ENCODE data around the gene GRK4. TPM values are rescaled to one million over a fixed set of nuclear protein-coding genes. Genes with fewer than 3 reads are reported as not detected.
"Not testable (repeated sequence)": the region's sequence is repeated elsewhere in the genome, so short reads cannot be mapped to it uniquely, and the experiment has no call there.

Gene GRK4
- total RNA-seq, 8 experiments from 2014 or later = 7.3 to 22.2 (median 14.2) TPM

GRCh38 chr4:2946812-2947600 is 16.4 kb upstream of the GRK4 start:
- WGBS, 10 experiments = 60 to 100% (median 100%) methylated on average over 1 to 6 of the region's 19 CpGs; no CpG with 5 or more reads in 2 of the 10 experiments
- ATAC-seq (replicated peaks in 6 of 8) = no peak
- in situ Hi-C loops (cut with MboI; ENCODE audit: low pct_unique_long_range_greater_than_20kb in 2 of 9, low sequenced_read_pairs in 9 of 9, unreplicated experiment in 9 of 9) = loop anchor here in 1 of 9 experiments (25.0 kb wide), 1 partner anchor 185 kb away; the partner anchor contains the start of gene TNIP2
- Histone ChIP-seq H3K27ac (no peak overlapping the region), H3K4me1 (replicated peaks in 1 of 2) (no peaks in the 10 kb centered on the region), H3K4me3 (no peak overlapping the region)

GRCh38 chr4:2947926-2948325 is 15.4 kb upstream of the GRK4 start:
- peak in 3 of 8 experiments; percentile 19 to 73 (median 59) for ATAC-seq (replicated peaks in 6 of 8)
- H3K27ac ChIP-seq = no peak overlapping the region
- in situ Hi-C loops (cut with MboI; ENCODE audit: low pct_unique_long_range_greater_than_20kb in 2 of 9, low sequenced_read_pairs in 9 of 9, unreplicated experiment in 9 of 9) = loop anchor here in 1 of 9 experiments (25.0 kb wide), 1 partner anchor 186 kb away; the partner anchor contains the start of gene TNIP2
- WGBS, 10 experiments = 61 to 100% (median 94%) methylated on average over 1 to 9 of the region's 11 CpGs; no CpG with 5 or more reads in 5 of the 10 experiments
- H3K4me3 ChIP-seq = no peak overlapping the region
- H3K4me1 ChIP-seq (replicated peaks in 1 of 2) = no peaks in the 10 kb centered on the region

GRCh38 chr4:2948895-2949781 is 14.2 kb upstream of the GRK4 start:
- no peaks in the 10 kb centered on the region for H3K4me1 ChIP-seq (replicated peaks in 1 of 2)
- 65 to 100% (median 80%) methylated on average over 2 to 9 of the region's 14 CpGs; no CpG with 5 or more reads in 1 of the 10 experiments for WGBS, 10 experiments
- no peak overlapping the region for H3K4me3 ChIP-seq
- peak in 4 of 8 experiments; percentile 57 to 82 (median 68) for ATAC-seq (replicated peaks in 6 of 8)
- no peak overlapping the region for H3K27ac ChIP-seq
- in situ Hi-C loops (cut with MboI; ENCODE audit: low pct_unique_long_range_greater_than_20kb in 2 of 9, low sequenced_read_pairs in 9 of 9, unreplicated experiment in 9 of 9) = loop anchor here in 1 of 9 experiments (25.0 kb wide), 1 partner anchor 187 kb away; the partner anchor contains the start of gene TNIP2

- H3K4me1 ChIP-seq (replicated peaks in 1 of 2) = no peaks in the 10 kb centered on the region
- ATAC-seq (replicated peaks in 6 of 8) = no peak
- H3K4me3 ChIP-seq = no peak overlapping the region
- no peak overlapping the region for H3K27ac ChIP-seq
- 80 to 100% (median 93%) methylated on average over 1 to 6 of the region's 11 CpGs; no CpG with 5 or more reads in 4 of the 10 experiments for WGBS, 10 experiments
- in situ Hi-C loops (cut with MboI; ENCODE audit: low pct_unique_long_range_greater_than_20kb in 2 of 9, low sequenced_read_pairs in 9 of 9, unreplicated experiment in 9 of 9) = loop anchor here in 1 of 9 experiments (25.0 kb wide), 1 partner anchor 187 kb away; the partner anchor contains the start of gene TNIP2
Observed at GRCh38 chr4:2949782-2950125, 13.6 kb upstream of the GRK4 start.

- H3K27ac ChIP-seq = no peak overlapping the region
- H3K4me3 ChIP-seq = no peak overlapping the region
- no peaks in the 10 kb centered on the region for H3K4me1 ChIP-seq (replicated peaks in 1 of 2)
- ATAC-seq (replicated peaks in 6 of 8) = no peak
- 40 to 96% (median 92%) methylated on average over 2 to 13 of the region's 16 CpGs for WGBS, 10 experiments
- in situ Hi-C loops (cut with MboI; ENCODE audit: low pct_unique_long_range_greater_than_20kb in 2 of 9, low sequenced_read_pairs in 9 of 9, unreplicated experiment in 9 of 9) = no loop called here
Observed at GRCh38 chr4:2950221-2950989, 13.0 kb upstream of the GRK4 start.

- Histone ChIP-seq H3K4me1 (replicated peaks in 1 of 2) (no peaks in the 10 kb centered on the region), H3K4me3 (no peak overlapping the region), H3K27ac (no peak overlapping the region)
- no peak for ATAC-seq (replicated peaks in 6 of 8)
- WGBS, 10 experiments = 40 to 100% (median 91%) methylated on average over 1 to 5 of the region's 6 CpGs
- in situ Hi-C loops (cut with MboI; ENCODE audit: low pct_unique_long_range_greater_than_20kb in 2 of 9, low sequenced_read_pairs in 9 of 9, unreplicated experiment in 9 of 9) = no loop called here
Observed at GRCh38 chr4:2953496-2953895, 9.9 kb upstream of the GRK4 start.

DNA sequence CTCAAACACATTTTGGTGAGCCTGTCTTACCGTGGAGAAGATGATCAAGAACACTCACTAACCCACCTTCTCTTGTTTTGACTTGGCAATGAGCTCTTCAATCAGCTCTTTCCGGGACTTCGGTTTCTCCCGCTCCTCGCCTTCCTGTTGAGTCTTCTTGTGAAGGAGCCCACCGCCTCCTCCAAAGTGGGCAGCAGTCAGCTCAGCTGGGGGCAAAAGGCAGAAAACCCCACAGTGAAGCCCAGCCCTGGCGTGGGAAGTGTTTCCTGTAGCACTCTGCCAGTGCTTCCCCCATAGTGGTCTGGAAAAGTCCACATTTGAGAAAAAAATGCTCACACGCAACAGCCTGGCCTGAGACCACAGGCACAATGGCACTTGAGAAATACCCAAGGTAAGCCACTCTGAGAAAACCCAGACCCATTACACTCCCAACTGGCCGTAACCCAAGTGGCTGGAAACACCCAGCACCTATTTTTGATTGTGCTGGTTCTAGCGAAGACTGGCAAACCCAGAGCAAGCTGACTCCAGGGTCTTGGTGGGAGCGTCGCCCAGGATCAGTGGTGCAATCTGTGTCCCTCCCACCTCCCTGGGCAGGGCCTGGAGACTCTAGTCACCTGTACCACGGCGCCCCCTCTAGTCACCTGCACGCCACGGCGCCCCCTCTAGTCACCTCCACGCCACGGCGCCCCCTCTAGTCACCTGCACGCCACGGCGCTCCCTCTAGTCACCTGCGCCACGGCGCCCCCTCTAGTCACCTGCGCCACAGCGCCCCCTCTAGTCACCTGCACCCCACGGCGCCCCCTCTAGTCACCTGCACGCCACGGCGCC is 8.8 kb upstream of the GRK4 start:
- Histone ChIP-seq H3K4me1 (replicated peaks in 1 of 2) (no peaks in the 10 kb centered on the region), H3K4me3 (no peak overlapping the region), H3K27ac (no peak overlapping the region)
- in situ Hi-C loops (cut with MboI; ENCODE audit: low pct_unique_long_range_greater_than_20kb in 2 of 9, low sequenced_read_pairs in 9 of 9, unreplicated experiment in 9 of 9) = no loop called here
- WGBS, 10 experiments = 43 to 100% (median 88%) methylated on average over 2 to 8 of the region's 33 CpGs; no CpG with 5 or more reads in 3 of the 10 experiments
- no peak for ATAC-seq (replicated peaks in 6 of 8)

- H3K4me1 ChIP-seq (replicated peaks in 1 of 2); in situ Hi-C loops (cut with MboI; ENCODE audit: low pct_unique_long_range_greater_than_20kb in 2 of 9, low sequenced_read_pairs in 9 of 9, unreplicated experiment in 9 of 9); H3K27ac ChIP-seq; ATAC-seq (replicated peaks in 6 of 8); H3K4me3 ChIP-seq: not testable (repeated sequence)
- 80 to 100% (median 100%) methylated on average over 1 to 5 of the region's 44 CpGs; no CpG with 5 or more reads in 3 of the 10 experiments for WGBS, 10 experiments
Observed at GRCh38 chr4:2955186-2956044, 8.0 kb upstream of the GRK4 start.

GRCh38 chr4:2958446-2958845 is 4.9 kb upstream of the GRK4 start:
- Histone ChIP-seq H3K27ac (no peak overlapping the region), H3K4me3 (no peak overlapping the region), H3K4me1 (replicated peaks in 1 of 2) (peaks cover 8 to 12% of the 10 kb centered on the region in 2 donors)
- WGBS, 10 experiments = 17 to 100% (median 81%) methylated on average over 1 to 9 of the region's 9 CpGs
- ATAC-seq (replicated peaks in 6 of 8) = no peak
- in situ Hi-C loops (cut with MboI; ENCODE audit: low pct_unique_long_range_greater_than_20kb in 2 of 9, low sequenced_read_pairs in 9 of 9, unreplicated experiment in 9 of 9) = no loop called here

GRCh38 chr4:2960450-2960849 is 2.9 kb upstream of the GRK4 start:
- H3K4me1 ChIP-seq (replicated peaks in 1 of 2) = peaks cover 13 to 23% of the 10 kb centered on the region in 2 donors
- ATAC-seq (replicated peaks in 6 of 8); H3K4me3 ChIP-seq; in situ Hi-C loops (cut with MboI; ENCODE audit: low pct_unique_long_range_greater_than_20kb in 2 of 9, low sequenced_read_pairs in 9 of 9, unreplicated experiment in 9 of 9); H3K27ac ChIP-seq: not testable (repeated sequence)
- 74 to 100% (median 89%) methylated on average over 1 to 4 of the region's 4 CpGs; no CpG with 5 or more reads in 3 of the 10 experiments for WGBS, 10 experiments

- WGBS, 10 experiments = 33 to 100% (median 53%) methylated on average over 1 to 6 of the region's 8 CpGs; no CpG with 5 or more reads in 4 of the 10 experiments
- no peak overlapping the region for H3K27ac ChIP-seq
- H3K4me3 ChIP-seq = peak overlapping the region; percentile 76 to 90 (median 84)
- H3K4me1 ChIP-seq (replicated peaks in 1 of 2) = peaks cover 14 to 29% of the 10 kb centered on the region in 2 donors
- in situ Hi-C loops (cut with MboI; ENCODE audit: low pct_unique_long_range_greater_than_20kb in 2 of 9, low sequenced_read_pairs in 9 of 9, unreplicated experiment in 9 of 9) = no loop called here
- ATAC-seq (replicated peaks in 6 of 8) = peak in 1 of 8 experiments; percentile 0
Observed at GRCh38 chr4:2961421-2961810, 2.0 kb upstream of the GRK4 start.

Measured in motor neuron (in vitro differentiated cells).